Measurements from ENCODE around the gene HSP90AB1. TPM values are rescaled to one million over a fixed set of nuclear protein-coding genes. Genes with fewer than 3 reads are reported as not detected.

HSP90AB1 gene
- polyA plus RNA-seq, 2 of the 4 experiments (the other 2 are of a cell fraction): 1,136 to 1,155 TPM

GRCh38 chr6:44221961-44222335 lies 25.0 kb upstream of the HSP90AB1 start:
- no peak for DNase-seq (ENCODE audit: low read depth in 1 of 2, low spot score in 1 of 2)
- CTCF ChIA-PET: interaction anchor here (0.7 to 9.2 kb wide), 13 partner anchors 8 to 101 kb away, joined by 3 to 111 read pairs (median 5); partner anchors contain the start of gene HSP90AB1
- Histone ChIP-seq H3K9me3 (no peaks in the 10 kb centered on the region), H3K4me3 (no peak overlapping the region), H3K4me2 (peak overlapping the region; percentile 93), H3K27ac (peak overlapping the region; percentile 67 to 98), H3K4me1 (peaks cover 73% of the 10 kb centered on the region)
- ATAC-seq: peak in 1 of 2 experiments; percentile 1; a peak in 3 of 6 replicates
- POLR2A ChIA-PET: interaction anchor here (1.6 kb wide), 1 partner anchor 24 kb away, joined by 14 read pairs; the partner anchor contains the start of gene HSP90AB1
- TF ChIP-seq RFX5 (IDR thresholded peaks at IDR 0.05) (no peak), BCL3 (IDR thresholded peaks at IDR 0.05) (no peak), EHF (CRISPR knock-in tag; IDR thresholded peaks at IDR 0.05) (no peak), TP53 (CRISPR knock-in tag; IDR thresholded peaks at IDR 0.05) (no peak), TFCP2L1 (CRISPR knock-in tag; IDR thresholded peaks at IDR 0.05) (no peak), FOXS1 (CRISPR knock-in tag; IDR thresholded peaks at IDR 0.05) (no peak), EP300 (IDR thresholded peaks at IDR 0.05) (no peak), SREBF2 (IDR thresholded peaks at IDR 0.05) (no peak), NR3C1 (IDR thresholded peaks at IDR 0.05) (no peak), HOXB5 (CRISPR knock-in tag; IDR thresholded peaks at IDR 0.05) (no peak), JUN (IDR thresholded peaks at IDR 0.05) (no peak), RAD21 (conservative IDR thresholded peaks at IDR 0.05 in 1 of 2, IDR thresholded peaks at IDR 0.05 in 1 of 2) (no peak), HEYL (CRISPR knock-in tag; IDR thresholded peaks at IDR 0.05) (no peak)
- TF ChIP-seq, protein P1, sequence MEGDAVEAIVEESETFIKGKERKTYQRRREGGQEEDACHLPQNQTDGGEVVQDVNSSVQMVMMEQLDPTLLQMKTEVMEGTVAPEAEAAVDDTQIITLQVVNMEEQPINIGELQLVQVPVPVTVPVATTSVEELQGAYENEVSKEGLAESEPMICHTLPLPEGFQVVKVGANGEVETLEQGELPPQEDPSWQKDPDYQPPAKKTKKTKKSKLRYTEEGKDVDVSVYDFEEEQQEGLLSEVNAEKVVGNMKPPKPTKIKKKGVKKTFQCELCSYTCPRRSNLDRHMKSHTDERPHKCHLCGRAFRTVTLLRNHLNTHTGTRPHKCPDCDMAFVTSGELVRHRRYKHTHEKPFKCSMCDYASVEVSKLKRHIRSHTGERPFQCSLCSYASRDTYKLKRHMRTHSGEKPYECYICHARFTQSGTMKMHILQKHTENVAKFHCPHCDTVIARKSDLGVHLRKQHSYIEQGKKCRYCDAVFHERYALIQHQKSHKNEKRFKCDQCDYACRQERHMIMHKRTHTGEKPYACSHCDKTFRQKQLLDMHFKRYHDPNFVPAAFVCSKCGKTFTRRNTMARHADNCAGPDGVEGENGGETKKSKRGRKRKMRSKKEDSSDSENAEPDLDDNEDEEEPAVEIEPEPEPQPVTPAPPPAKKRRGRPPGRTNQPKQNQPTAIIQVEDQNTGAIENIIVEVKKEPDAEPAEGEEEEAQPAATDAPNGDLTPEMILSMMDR (IDR thresholded peaks at IDR 0.05): no peak
- TF ChIP-seq, protein P2, sequence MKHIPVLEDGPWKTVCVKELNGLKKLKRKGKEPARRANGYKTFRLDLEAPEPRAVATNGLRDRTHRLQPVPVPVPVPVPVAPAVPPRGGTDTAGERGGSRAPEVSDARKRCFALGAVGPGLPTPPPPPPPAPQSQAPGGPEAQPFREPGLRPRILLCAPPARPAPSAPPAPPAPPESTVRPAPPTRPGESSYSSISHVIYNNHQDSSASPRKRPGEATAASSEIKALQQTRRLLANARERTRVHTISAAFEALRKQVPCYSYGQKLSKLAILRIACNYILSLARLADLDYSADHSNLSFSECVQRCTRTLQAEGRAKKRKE (CRISPR knock-in tag; IDR thresholded peaks at IDR 0.05; ENCODE audit: low read depth): no peak
- TF ChIP-seq, protein P3, sequence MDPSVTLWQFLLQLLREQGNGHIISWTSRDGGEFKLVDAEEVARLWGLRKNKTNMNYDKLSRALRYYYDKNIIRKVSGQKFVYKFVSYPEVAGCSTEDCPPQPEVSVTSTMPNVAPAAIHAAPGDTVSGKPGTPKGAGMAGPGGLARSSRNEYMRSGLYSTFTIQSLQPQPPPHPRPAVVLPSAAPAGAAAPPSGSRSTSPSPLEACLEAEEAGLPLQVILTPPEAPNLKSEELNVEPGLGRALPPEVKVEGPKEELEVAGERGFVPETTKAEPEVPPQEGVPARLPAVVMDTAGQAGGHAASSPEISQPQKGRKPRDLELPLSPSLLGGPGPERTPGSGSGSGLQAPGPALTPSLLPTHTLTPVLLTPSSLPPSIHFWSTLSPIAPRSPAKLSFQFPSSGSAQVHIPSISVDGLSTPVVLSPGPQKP (IDR thresholded peaks at IDR 0.05; ENCODE audit: low read depth, low read length): no peak
- WGBS (ENCODE audit: missing lambda C conversion rate): no CpG with 5 or more reads among the region's 2 CpGs
- no peak for FAIRE-seq

DNA sequence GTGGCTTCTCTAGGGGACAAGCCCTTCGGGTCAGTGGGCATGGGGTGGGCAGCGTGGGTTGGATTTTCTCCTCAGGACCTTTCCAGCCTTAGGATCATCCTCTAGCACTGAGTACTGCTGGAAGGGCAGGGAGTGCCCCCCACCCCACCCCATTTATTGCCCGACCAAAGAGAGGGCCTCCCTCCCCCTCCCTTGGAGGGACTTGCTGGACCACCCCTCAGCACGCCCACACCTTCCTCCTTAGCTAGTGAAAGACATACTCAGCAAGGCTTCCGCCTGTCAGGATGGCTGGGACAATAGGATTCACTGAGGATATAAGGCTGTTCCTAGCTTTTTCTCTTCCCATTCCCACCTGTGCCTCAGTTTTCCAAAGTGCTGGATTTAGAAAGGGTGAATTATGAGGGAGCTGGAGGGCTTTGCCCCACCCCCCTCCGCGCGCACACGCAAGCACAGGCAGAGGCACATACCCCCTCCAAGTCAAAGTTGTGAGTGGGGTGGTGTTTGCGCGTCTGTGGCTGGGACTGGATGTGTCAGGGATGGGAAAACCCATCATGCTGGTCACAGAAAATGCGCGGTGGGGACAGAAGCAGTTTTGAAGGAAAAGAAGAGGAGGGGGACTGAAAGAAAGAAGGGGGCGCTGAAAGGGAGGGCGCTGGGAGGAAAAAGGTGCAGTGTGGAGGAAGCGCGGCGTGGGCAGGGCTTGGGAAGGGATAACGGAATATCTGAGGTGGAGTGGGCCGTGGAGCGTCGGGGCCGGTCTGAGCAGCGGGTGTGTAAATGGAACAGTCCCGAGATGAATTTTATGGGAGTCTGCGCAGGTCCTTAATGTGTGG lies 24.2 kb upstream of the HSP90AB1 start:
- ATAC-seq (peak; percentile 10 to 39), FAIRE-seq (no peak), DNase-seq (ENCODE audit: low read depth in 1 of 2, low spot score in 1 of 2) (peak in 1 of 2 experiments; percentile 62)
- Histone ChIP-seq H3K27ac (peak overlapping the region; percentile 67 to 98), H3K4me1 (peaks cover 71% of the 10 kb centered on the region), H3K4me2 (peak overlapping the region; percentile 93), H3K4me3 (peak overlapping the region; percentile 60), H3K9me3 (no peaks in the 10 kb centered on the region)
- whole genome bisulfite sequencing (ENCODE audit: missing lambda C conversion rate): 14% methylated on average over 18 of the region's 26 CpGs
- ChIA-PET POLR2A (interaction anchor here (1.6 to 2.0 kb wide), 2 partner anchors 24 to 25 kb away, joined by 14 to 16 read pairs; partner anchors contain the start of gene HSP90AB1), CTCF (interaction anchor here (1.5 to 9.2 kb wide), 4 partner anchors 13 to 71 kb away, joined by 3 to 111 read pairs (median 4); no protein-coding TSS in a partner anchor)
- no peak for TF ChIP-seq PHF8 (IDR thresholded peaks at IDR 0.05; ENCODE audit: borderline replicate concordance, low read depth)
- no peak for TF ChIP-seq PBX3 (IDR thresholded peaks at IDR 0.05)
- no peak for TF ChIP-seq RCOR1 (IDR thresholded peaks at IDR 0.05; ENCODE audit: low read depth, low read length)
- no peak for TF ChIP-seq EHMT2 (IDR thresholded peaks at IDR 0.05; ENCODE audit: low read depth)
- TF ChIP-seq FOSB (CRISPR knock-in tag; IDR thresholded peaks at IDR 0.05): no peak
- TF ChIP-seq, protein P4, sequence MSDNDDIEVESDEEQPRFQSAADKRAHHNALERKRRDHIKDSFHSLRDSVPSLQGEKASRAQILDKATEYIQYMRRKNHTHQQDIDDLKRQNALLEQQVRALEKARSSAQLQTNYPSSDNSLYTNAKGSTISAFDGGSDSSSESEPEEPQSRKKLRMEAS (IDR thresholded peaks at IDR 0.05): no peak

All from A549 (cell line).